ENCODE data around the gene PIAS1. TPM values are rescaled to one million over a fixed set of nuclear protein-coding genes. Genes with fewer than 3 reads are reported as not detected.

The PIAS1 gene
- total RNA-seq, 1 donor from 2014 or later = 40.6 TPM

- Mint-ChIP-seq H3K36me3 (ENCODE audit: unreplicated experiment) (peaks cover 2% of the 10 kb centered on the region), H3K9me3 (ENCODE audit: unreplicated experiment) (no peaks in the 10 kb centered on the region), H3K27me3 (ENCODE audit: unreplicated experiment) (no peaks in the 10 kb centered on the region), H3K4me1 (ENCODE audit: unreplicated experiment) (no peaks in the 10 kb centered on the region), H3K27ac (ENCODE audit: unreplicated experiment) (no peak overlapping the region), H3K4me3 (ENCODE audit: unreplicated experiment) (no peak overlapping the region)
- TF ChIP-seq CTCF (IDR thresholded peaks at IDR 0.05) = no peak
- no peak for DNase-seq (ENCODE audit: extremely low spot score, unreplicated experiment)
Observed at GRCh38 chr15:68214838-68215254, 160.7 kb downstream of the PIAS1 start.

GRCh38 chr15:68217341-68217740 lies 163.2 kb downstream of the PIAS1 start:
- no peaks in the 10 kb centered on the region for H3K27me3 Mint-ChIP-seq (ENCODE audit: unreplicated experiment)
- H3K36me3 Mint-ChIP-seq (ENCODE audit: unreplicated experiment) = peaks cover 2% of the 10 kb centered on the region
- no peak overlapping the region for H3K4me3 Mint-ChIP-seq (ENCODE audit: unreplicated experiment)
- TF ChIP-seq CTCF (IDR thresholded peaks at IDR 0.05) = no peak
- DNase-seq (ENCODE audit: extremely low spot score, unreplicated experiment) = no peak
- H3K27ac Mint-ChIP-seq (ENCODE audit: unreplicated experiment) = no peak overlapping the region
- H3K4me1 Mint-ChIP-seq (ENCODE audit: unreplicated experiment) = no peaks in the 10 kb centered on the region
- no peaks in the 10 kb centered on the region for H3K9me3 Mint-ChIP-seq (ENCODE audit: unreplicated experiment)

- no peak overlapping the region for H3K4me3 Mint-ChIP-seq (ENCODE audit: unreplicated experiment)
- H3K9me3 Mint-ChIP-seq (ENCODE audit: unreplicated experiment) = no peaks in the 10 kb centered on the region
- no peaks in the 10 kb centered on the region for H3K27me3 Mint-ChIP-seq (ENCODE audit: unreplicated experiment)
- no peak for DNase-seq (ENCODE audit: extremely low spot score, unreplicated experiment)
- peaks cover 2% of the 10 kb centered on the region for H3K36me3 Mint-ChIP-seq (ENCODE audit: unreplicated experiment)
- no peaks in the 10 kb centered on the region for H3K4me1 Mint-ChIP-seq (ENCODE audit: unreplicated experiment)
- TF ChIP-seq CTCF (IDR thresholded peaks at IDR 0.05) = no peak
- no peak overlapping the region for H3K27ac Mint-ChIP-seq (ENCODE audit: unreplicated experiment)
Observed at GRCh38 chr15:68218331-68218730, 164.2 kb downstream of the PIAS1 start.

GRCh38 chr15:68218847-68219798 lies 165.0 kb downstream of the PIAS1 start:
- H3K4me3 Mint-ChIP-seq (ENCODE audit: unreplicated experiment) = no peak overlapping the region
- H3K4me1 Mint-ChIP-seq (ENCODE audit: unreplicated experiment) = no peaks in the 10 kb centered on the region
- no peak for TF ChIP-seq CTCF (IDR thresholded peaks at IDR 0.05)
- no peak overlapping the region for H3K27ac Mint-ChIP-seq (ENCODE audit: unreplicated experiment)
- no peaks in the 10 kb centered on the region for H3K9me3 Mint-ChIP-seq (ENCODE audit: unreplicated experiment)
- H3K36me3 Mint-ChIP-seq (ENCODE audit: unreplicated experiment) = peaks cover 2% of the 10 kb centered on the region
- H3K27me3 Mint-ChIP-seq (ENCODE audit: unreplicated experiment) = no peaks in the 10 kb centered on the region
- DNase-seq (ENCODE audit: extremely low spot score, unreplicated experiment) = no peak

GRCh38 chr15:68220489-68220888 lies 166.4 kb downstream of the PIAS1 start:
- peaks cover 1% of the 10 kb centered on the region for H3K4me1 Mint-ChIP-seq (ENCODE audit: unreplicated experiment)
- TF ChIP-seq CTCF (IDR thresholded peaks at IDR 0.05) = no peak
- H3K36me3 Mint-ChIP-seq (ENCODE audit: unreplicated experiment) = peaks cover 2% of the 10 kb centered on the region
- H3K4me3 Mint-ChIP-seq (ENCODE audit: unreplicated experiment) = no peak overlapping the region
- DNase-seq (ENCODE audit: extremely low spot score, unreplicated experiment) = no peak
- H3K27me3 Mint-ChIP-seq (ENCODE audit: unreplicated experiment) = no peaks in the 10 kb centered on the region
- H3K27ac Mint-ChIP-seq (ENCODE audit: unreplicated experiment) = no peak overlapping the region
- H3K9me3 Mint-ChIP-seq (ENCODE audit: unreplicated experiment) = no peaks in the 10 kb centered on the region
